K562 (cell line): ENCODE data around the gene PRC1. TPM values are rescaled to one million over a fixed set of nuclear protein-coding genes. Genes with fewer than 3 reads are reported as not detected.

Source experiments
- AFF1 ChIP-seq, 2 experiments: fragments of 450-650 bp; IDR thresholded peaks; 2 replicates each; pipeline ENCODE4 v1.6.1; 2018; ENCODE audit warnings: mild to moderate bottlenecking in 2 of 2, low read depth in 1 of 2; ENCODE audit not compliant: partially characterized antibody in 2 of 2
- CBX5 ChIP-seq: IDR thresholded peaks from 2 replicates; pipeline ENCODE4 v1.6.1; 2014; ENCODE audit warnings: low read depth, borderline replicate concordance
- E4F1 ChIP-seq: fragments of 250-450 bp; sonication (Bioruptor Pico); IDR thresholded peaks from 2 replicates; pipeline ENCODE4 v1.5.0; 2021; ENCODE audit warnings: mild to moderate bottlenecking, borderline replicate concordance
- ELF1 ChIP-seq: fragments of 200-800 bp; sonication (Bioruptor generic); IDR thresholded peaks from 2 replicates; pipeline ENCODE4 v1.6.1; 2016; ENCODE audit warnings: missing genetic modification characterization, missing compliant biosample characterization
- ETV1 ChIP-seq: fragments of 450-650 bp; conservative IDR thresholded peaks from 2 replicates; pipeline ENCODE4 v1.6.1; 2016; ENCODE audit warnings: missing genetic modification characterization, control low read depth, low read depth, missing compliant biosample characterization
- HDAC1 ChIP-seq, 2 experiments: fragments of 450-650 bp; IDR thresholded peaks; 2 replicates each; pipeline ENCODE4 v1.6.1; 2016 to 2017; ENCODE audit warnings: inconsistent platforms in 1 of 2, mild to moderate bottlenecking in 1 of 2, moderate library complexity in 1 of 2
- HES1 ChIP-seq: fragments of 450-650 bp; IDR thresholded peaks from 2 replicates; pipeline ENCODE4 v1.6.1; 2016; ENCODE audit warnings: low read depth, mild to moderate bottlenecking, moderate library complexity
- MAFG ChIP-seq: fragments of 450-650 bp; conservative IDR thresholded peaks from 2 replicates; pipeline ENCODE4 v1.6.1; 2016; ENCODE audit warnings: missing genetic modification characterization, missing compliant biosample characterization
- MBD1 ChIP-seq: fragments of 250-450 bp; sonication (Bioruptor Pico); IDR thresholded peaks from 2 replicates; pipeline ENCODE4 v1.8.0; 2022; ENCODE audit warnings: inconsistent platforms
- NCOA4 ChIP-seq: fragments of 450-650 bp; IDR thresholded peaks from 2 replicates; pipeline ENCODE4 v1.6.1; 2018; ENCODE audit warnings: mild to moderate bottlenecking; ENCODE audit not compliant: partially characterized antibody
- NFIC ChIP-seq: fragments of 450-650 bp; IDR thresholded peaks from 2 replicates; pipeline ENCODE4 v1.6.1; 2017; ENCODE audit warnings: mild to moderate bottlenecking, inconsistent platforms
- PHB ChIP-seq: fragments of 250-450 bp; sonication (Bioruptor Pico); IDR thresholded peaks from 2 replicates; pipeline ENCODE4 v1.5.0; 2021
- RBM39 ChIP-seq: fragments of 200-400 bp; formaldehyde crosslinking; optimal IDR thresholded peaks from 2 replicates; pipeline ENCODE3; 2018; ENCODE audit warnings: low read depth, low read length
- SMAD1 ChIP-seq: fragments of 150-350 bp; IDR thresholded peaks from 2 replicates; pipeline ENCODE4 v1.6.1; 2014; ENCODE audit warnings: low read length, low read depth; ENCODE audit not compliant: partially characterized antibody
- SREBF1 ChIP-seq: fragments of 150-350 bp; IDR thresholded peaks from 2 replicates; pipeline ENCODE4 v1.6.1; 2014; ENCODE audit warnings: antibody characterized with exemption, low read depth, low read length, borderline replicate concordance
- TARDBP ChIP-seq: fragments of 450-650 bp; IDR thresholded peaks from 2 replicates; pipeline ENCODE4 v1.6.1; 2016
- TCF7 ChIP-seq: sonication (generic); IDR thresholded peaks from 2 replicates; pipeline ENCODE4 v1.6.1; 2016; ENCODE audit warnings: antibody characterized with exemption, borderline replicate concordance
- ZNF3 ChIP-seq: fragments of 250-450 bp; sonication (Bioruptor Pico); IDR thresholded peaks from 2 replicates; pipeline ENCODE4 v1.5.0; 2021; ENCODE audit warnings: mild to moderate bottlenecking, moderate library complexity
- polyA plus RNA-seq, 8 experiments: library from polyadenylated mRNA; depleted of rRNA in 4 of 8; stranded (reverse) in 5 of 8; unstranded in 3 of 8; fragments of >200 nt; fragmentation: Nextera tagmentation in 2 of 8; fragmentation: Illumina TruSeq in 1 of 8; extraction: Ambion mirVana in 2 of 8; extraction: Trizol in 1 of 8; gene quantifications; 2 replicates each; pipeline versions ENCODE4 v1.2.1 to v1.2.3, GENCODE V29; 2011 to 2014; ENCODE audit warnings: inconsistent platforms in 1 of 8, missing spikeins in 1 of 8
- total RNA-seq, 7 experiments: library from RNA; depleted of rRNA in 6 of 7; stranded (reverse); fragments of >200 nt in 6 of 7; fragmentation: Illumina TruSeq in 2 of 7; extraction: Trizol in 2 of 7; gene quantifications; 2 replicates each; pipeline versions ENCODE4 v1.2.1 to v1.2.3, GENCODE V29; 2011 to 2021; ENCODE audit warnings: low replicate concordance in 1 of 7

PRC1 gene
- total and polyA plus RNA-seq, 9 of the 15 experiments (the other 6 are each of a cell fraction or from before 2014, with no cell fraction given) = 156 to 391 (median 240) TPM

- TF ChIP-seq MBD1 (CRISPR knock-in tag) (no peak), ZNF3 (no peak), HES1 (no peak), SREBF1 (no peak), RBM39 (no peak), TARDBP (no peak), NFIC (peak; percentile 43), ELF1 (tag) (peak; percentile 75), AFF1 (IDR thresholded peaks at IDR 0.05; ENCODE audit: low read depth in 1 of 2, partially characterized antibody in 2 of 2) (peak in 1 of 2 experiments; percentile 26), SMAD1 (peak; percentile 54), HDAC1 (IDR thresholded peaks at IDR 0.05) (peak in 1 of 2 experiments; percentile 87; a peak in 2 of 4 replicates), NCOA4 (no peak), E4F1 (CRISPR knock-in tag) (no peak), PHB (CRISPR knock-in tag) (no peak), TCF7 (no peak), CBX5 (no peak), ETV1 (tag) (peak; percentile 35), MAFG (no peak)
Measured at GRCh38 chr15:90931828-90932659, 62.3 kb downstream of the PRC1 start, which contains the start of gene HDDC3 (continued).
